K562 (cell line): ENCODE results near the gene SNX18. TPM values are rescaled to one million over a fixed set of nuclear protein-coding genes. Genes with fewer than 3 reads are reported as not detected.

Experiments
- ATAC-seq: fragments of 200-7000 bp; cut with Tn5 transposase; 3 replicates; pipeline ENCODE4 v1.9.1; 2020; ENCODE audit warnings: moderate library complexity
- BruUV-seq: library from RNA; stranded (reverse); fragments of 400-500 nt; replicated peaks from 2 replicates; lab custom pipeline; 2021; lab: Mats Ljungman, UMichigan
- CTCF ChIA-PET: fragments of 300-600 bp; formaldehyde crosslinking; extraction: SDS; loops from one replicate; lab custom pipeline; 2021; ENCODE audit warnings: low intra/inter-chr PET ratio; lab: Yijun Ruan, JAX
- POLR2A ChIA-PET: fragments of 300-600, 350-650 bp; sonication (Branson Sonifier 250); formaldehyde crosslinking; extraction: SDS; loops from one replicate; lab custom pipeline; 2021; ENCODE audit warnings: antibody characterized with exemption, inconsistent platforms; lab: Yijun Ruan, JAX
- DNase-seq, 4 experiments: peaks; one replicate each; pipeline versions ENCODE4 v3.0.0 to v3.0.0-alpha.2; 2011 to 2018; ENCODE audit warnings: low spot score in 3 of 4, mixed read lengths in 3 of 4; ENCODE audit errors: extremely low read depth in 1 of 4
- FAIRE-seq: peaks from 2 replicates; lab custom pipeline; 2011; peaks lifted over from hg19 to GRCh38; lab: Jason Lieb, UNC
- H2AFZ ChIP-seq: 2 replicates; pipeline ENCODE4 v1.6.0; 2011; ENCODE audit warnings: low read depth, low read length, control low read depth, inconsistent platforms
- H3K27ac ChIP-seq: fragments of 200-600 bp; 3 replicates; pipeline ENCODE4 v1.8.0; 2011; ENCODE audit warnings: low read depth, mild to moderate bottlenecking, control low read depth, inconsistent platforms, low read length, moderate library complexity, mixed read lengths; ENCODE audit errors: extremely low read depth
- H3K27me3 ChIP-seq, 2 experiments: fragments of 300-600 bp in 1 of 2; 2 replicates in 1 of 2; 3 replicates in 1 of 2; pipeline versions ENCODE4 v1.6.0 to v1.8.0; 2011; ENCODE audit warnings: inconsistent platforms in 2 of 2, low read length in 2 of 2, mild to moderate bottlenecking in 1 of 2, mixed read lengths in 1 of 2, moderate library complexity in 1 of 2; ENCODE audit not compliant: control insufficient read depth in 2 of 2, insufficient read depth in 2 of 2
- H3K36me3 ChIP-seq: fragments of 300-600 bp; 3 replicates; pipeline ENCODE4 v1.8.0; 2011; ENCODE audit warnings: mild to moderate bottlenecking, low read length, inconsistent platforms; ENCODE audit not compliant: control insufficient read depth, insufficient read depth
- H3K4me1 ChIP-seq, 2 experiments: fragments of 200-600 bp in 1 of 2; replicated peaks in 1 of 2; 2 replicates in 1 of 2; 3 replicates in 1 of 2; pipeline versions ENCODE4 v1.5.1 to v1.8.0; 2011; ENCODE audit warnings: inconsistent platforms in 2 of 2, low read length in 2 of 2, mild to moderate bottlenecking in 1 of 2, mixed read lengths in 1 of 2, moderate library complexity in 1 of 2; ENCODE audit not compliant: control insufficient read depth in 2 of 2, insufficient read depth in 2 of 2
- H3K4me2 ChIP-seq: 2 replicates; pipeline ENCODE4 v1.6.1; 2011; ENCODE audit warnings: low read length, control low read depth, inconsistent platforms, mixed read lengths; ENCODE audit not compliant: insufficient read depth
- H3K4me3 ChIP-seq: fragments of 200-600 bp; sonication (generic), shearing (Covaris generic); 2 replicates; pipeline ENCODE4 v1.5.1; 2016; ENCODE audit warnings: control low read depth, inconsistent platforms
- H3K79me2 ChIP-seq: fragments of 200-600 bp; 3 replicates; pipeline ENCODE4 v1.8.0; 2011; ENCODE audit warnings: low read length, inconsistent platforms; ENCODE audit not compliant: control insufficient read depth, insufficient read depth
- H3K9ac ChIP-seq, 2 experiments: 2 replicates each; pipeline versions ENCODE4 v1.6.0 to v1.6.1; 2011; ENCODE audit warnings: low read depth in 2 of 2, low read length in 2 of 2, control low read depth in 1 of 2, inconsistent platforms in 1 of 2, mild to moderate bottlenecking in 1 of 2, mixed read lengths in 1 of 2; ENCODE audit not compliant: insufficient read depth in 1 of 2
- H3K9me1 ChIP-seq: one replicate; pipeline ENCODE4 v1.6.0; 2011; ENCODE audit warnings: inconsistent platforms, mild to moderate bottlenecking, low read length, moderate library complexity; ENCODE audit not compliant: control insufficient read depth, insufficient read depth
- H3K9me3 ChIP-seq: replicated peaks from 2 replicates; pipeline ENCODE4 v1.5.1; 2011; ENCODE audit warnings: low read depth, low read length, inconsistent platforms; ENCODE audit not compliant: control insufficient read depth, insufficient read depth
- H4K20me1 ChIP-seq: replicated peaks from 2 replicates; pipeline ENCODE4 v1.6.1; 2011; ENCODE audit warnings: low read length, inconsistent platforms, mixed read lengths; ENCODE audit not compliant: control insufficient read depth, insufficient read depth
- GATA2 ChIP-seq: sonication (generic); formaldehyde crosslinking; IDR thresholded peaks from 2 replicates; pipeline ENCODE4 v1.4.0; 2020; ENCODE audit warnings: mild to moderate bottlenecking, missing genetic modification reagents
- in situ Hi-C: fragments of 300-500 bp; cut with MboI; formaldehyde crosslinking; loops from 4 replicates; pipeline ENCODE4 v1.15.0; 2018; ENCODE audit warnings: inconsistent platforms, mixed read lengths
- intact Hi-C: fragments of 100-400 bp; cut with micrococcal nuclease; formaldehyde crosslinking; loops from 2 replicates; pipeline ENCODE4 v1.14.2; 2022
- polyA plus RNA-seq, 8 experiments: library from polyadenylated mRNA; depleted of rRNA in 4 of 8; stranded (reverse) in 5 of 8; unstranded in 3 of 8; fragments of >200 nt; fragmentation: Nextera tagmentation in 2 of 8; fragmentation: Illumina TruSeq in 1 of 8; extraction: Ambion mirVana in 2 of 8; extraction: Trizol in 1 of 8; gene quantifications; 2 replicates each; pipeline versions ENCODE4 v1.2.1 to v1.2.3, GENCODE V29; 2011 to 2014; ENCODE audit warnings: inconsistent platforms in 1 of 8, missing spikeins in 1 of 8
- total RNA-seq, 7 experiments: library from RNA; depleted of rRNA in 6 of 7; stranded (reverse); fragments of >200 nt in 6 of 7; fragmentation: Illumina TruSeq in 2 of 7; extraction: Trizol in 2 of 7; gene quantifications; 2 replicates each; pipeline versions ENCODE4 v1.2.1 to v1.2.3, GENCODE V29; 2011 to 2021; ENCODE audit warnings: low replicate concordance in 1 of 7
- TF ChIP-seq, protein P1 (sequence below): sonication (generic); formaldehyde crosslinking; IDR thresholded peaks from 2 replicates; pipeline ENCODE4 v1.8.0; 2022; ENCODE audit warnings: mild to moderate bottlenecking, missing genetic modification reagents
- TF ChIP-seq, protein P2 (sequence below): fragments of 450-650 bp; formaldehyde crosslinking; IDR thresholded peaks from 2 replicates; pipeline ENCODE4 v1.4.0; 2020; ENCODE audit warnings: mild to moderate bottlenecking, mixed read lengths
- TF ChIP-seq, protein P3 (sequence below): IDR thresholded peaks from 2 replicates; pipeline ENCODE4 v1.6.1; 2014; ENCODE audit warnings: antibody characterized with exemption

SNX18 gene
- total and polyA plus RNA-seq, 9 of the 15 experiments (the other 6 are each of a cell fraction or from before 2014, with no cell fraction given) = 2.3 to 8.8 (median 6.0) TPM

DNA sequence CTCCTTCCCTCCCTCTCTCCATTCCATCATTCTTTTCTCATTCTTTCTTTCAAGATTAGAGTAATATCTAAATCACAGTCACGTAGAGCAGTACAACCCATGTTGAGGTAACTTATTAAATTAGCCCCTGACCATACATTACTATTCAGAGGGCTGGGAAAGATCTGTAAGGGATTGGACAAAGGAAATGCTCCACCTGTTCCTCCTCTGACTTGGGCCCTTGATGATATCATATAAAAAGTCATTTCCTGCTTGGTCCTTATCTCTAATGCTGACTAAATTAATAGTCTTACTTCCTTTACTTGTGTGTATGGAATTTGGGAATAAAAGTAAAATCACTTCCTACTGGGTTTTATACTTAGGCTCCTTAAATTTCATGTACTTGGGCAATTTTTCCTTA, 40.8 kb downstream of the SNX18 start (continued):
- TF ChIP-seq, protein P1, sequence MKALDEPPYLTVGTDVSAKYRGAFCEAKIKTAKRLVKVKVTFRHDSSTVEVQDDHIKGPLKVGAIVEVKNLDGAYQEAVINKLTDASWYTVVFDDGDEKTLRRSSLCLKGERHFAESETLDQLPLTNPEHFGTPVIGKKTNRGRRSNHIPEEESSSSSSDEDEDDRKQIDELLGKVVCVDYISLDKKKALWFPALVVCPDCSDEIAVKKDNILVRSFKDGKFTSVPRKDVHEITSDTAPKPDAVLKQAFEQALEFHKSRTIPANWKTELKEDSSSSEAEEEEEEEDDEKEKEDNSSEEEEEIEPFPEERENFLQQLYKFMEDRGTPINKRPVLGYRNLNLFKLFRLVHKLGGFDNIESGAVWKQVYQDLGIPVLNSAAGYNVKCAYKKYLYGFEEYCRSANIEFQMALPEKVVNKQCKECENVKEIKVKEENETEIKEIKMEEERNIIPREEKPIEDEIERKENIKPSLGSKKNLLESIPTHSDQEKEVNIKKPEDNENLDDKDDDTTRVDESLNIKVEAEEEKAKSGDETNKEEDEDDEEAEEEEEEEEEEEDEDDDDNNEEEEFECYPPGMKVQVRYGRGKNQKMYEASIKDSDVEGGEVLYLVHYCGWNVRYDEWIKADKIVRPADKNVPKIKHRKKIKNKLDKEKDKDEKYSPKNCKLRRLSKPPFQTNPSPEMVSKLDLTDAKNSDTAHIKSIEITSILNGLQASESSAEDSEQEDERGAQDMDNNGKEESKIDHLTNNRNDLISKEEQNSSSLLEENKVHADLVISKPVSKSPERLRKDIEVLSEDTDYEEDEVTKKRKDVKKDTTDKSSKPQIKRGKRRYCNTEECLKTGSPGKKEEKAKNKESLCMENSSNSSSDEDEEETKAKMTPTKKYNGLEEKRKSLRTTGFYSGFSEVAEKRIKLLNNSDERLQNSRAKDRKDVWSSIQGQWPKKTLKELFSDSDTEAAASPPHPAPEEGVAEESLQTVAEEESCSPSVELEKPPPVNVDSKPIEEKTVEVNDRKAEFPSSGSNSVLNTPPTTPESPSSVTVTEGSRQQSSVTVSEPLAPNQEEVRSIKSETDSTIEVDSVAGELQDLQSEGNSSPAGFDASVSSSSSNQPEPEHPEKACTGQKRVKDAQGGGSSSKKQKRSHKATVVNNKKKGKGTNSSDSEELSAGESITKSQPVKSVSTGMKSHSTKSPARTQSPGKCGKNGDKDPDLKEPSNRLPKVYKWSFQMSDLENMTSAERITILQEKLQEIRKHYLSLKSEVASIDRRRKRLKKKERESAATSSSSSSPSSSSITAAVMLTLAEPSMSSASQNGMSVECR (CRISPR knock-in tag) = no peak
- no peak for TF ChIP-seq GATA2 (CRISPR knock-in tag)
- TF ChIP-seq, protein P2, sequence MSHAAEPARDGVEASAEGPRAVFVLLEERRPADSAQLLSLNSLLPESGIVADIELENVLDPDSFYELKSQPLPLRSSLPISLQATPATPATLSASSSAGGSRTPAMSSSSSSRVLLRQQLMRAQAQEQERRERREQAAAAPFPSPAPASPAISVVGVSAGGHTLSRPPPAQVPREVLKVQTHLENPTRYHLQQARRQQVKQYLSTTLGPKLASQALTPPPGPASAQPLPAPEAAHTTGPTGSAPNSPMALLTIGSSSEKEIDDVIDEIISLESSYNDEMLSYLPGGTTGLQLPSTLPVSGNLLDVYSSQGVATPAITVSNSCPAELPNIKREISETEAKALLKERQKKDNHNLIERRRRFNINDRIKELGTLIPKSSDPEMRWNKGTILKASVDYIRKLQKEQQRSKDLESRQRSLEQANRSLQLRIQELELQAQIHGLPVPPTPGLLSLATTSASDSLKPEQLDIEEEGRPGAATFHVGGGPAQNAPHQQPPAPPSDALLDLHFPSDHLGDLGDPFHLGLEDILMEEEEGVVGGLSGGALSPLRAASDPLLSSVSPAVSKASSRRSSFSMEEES (CRISPR knock-in tag) = no peak

DNA sequence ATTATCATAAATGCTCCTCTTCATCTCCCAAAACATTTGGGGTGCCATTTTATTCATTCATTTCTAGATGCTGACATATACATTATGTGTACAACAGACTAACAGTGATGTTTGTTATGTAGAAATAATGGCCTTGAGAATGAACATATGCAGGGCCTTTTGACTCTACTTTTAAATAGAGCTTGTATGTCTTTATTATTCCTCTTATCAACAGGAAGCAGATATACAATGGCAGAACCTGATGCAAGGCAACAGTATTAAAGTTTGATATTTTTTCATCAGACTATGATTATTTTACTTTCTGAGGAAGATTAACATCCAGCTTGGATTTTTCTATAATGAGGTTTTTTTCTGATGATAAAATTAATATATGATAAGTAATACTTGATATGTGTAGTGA, 44.1 kb downstream of the SNX18 start:
- no peak overlapping the region for H2AFZ ChIP-seq
- no peak overlapping the region for H3K27ac ChIP-seq
- no peaks in the 10 kb centered on the region for H3K79me2 ChIP-seq
- TF ChIP-seq, protein P3, sequence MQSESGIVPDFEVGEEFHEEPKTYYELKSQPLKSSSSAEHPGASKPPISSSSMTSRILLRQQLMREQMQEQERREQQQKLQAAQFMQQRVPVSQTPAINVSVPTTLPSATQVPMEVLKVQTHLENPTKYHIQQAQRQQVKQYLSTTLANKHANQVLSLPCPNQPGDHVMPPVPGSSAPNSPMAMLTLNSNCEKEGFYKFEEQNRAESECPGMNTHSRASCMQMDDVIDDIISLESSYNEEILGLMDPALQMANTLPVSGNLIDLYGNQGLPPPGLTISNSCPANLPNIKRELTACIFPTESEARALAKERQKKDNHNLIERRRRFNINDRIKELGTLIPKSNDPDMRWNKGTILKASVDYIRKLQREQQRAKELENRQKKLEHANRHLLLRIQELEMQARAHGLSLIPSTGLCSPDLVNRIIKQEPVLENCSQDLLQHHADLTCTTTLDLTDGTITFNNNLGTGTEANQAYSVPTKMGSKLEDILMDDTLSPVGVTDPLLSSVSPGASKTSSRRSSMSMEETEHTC = no peak
- no TSS peak for BruUV-seq
- in situ Hi-C loops (no loop called here), intact Hi-C loops (no loop called here)
- DNase-seq = no peak
- no peak for FAIRE-seq
- H3K9me3 ChIP-seq = no peaks in the 10 kb centered on the region
- H3K4me3 ChIP-seq = no peak overlapping the region
- H3K4me1 ChIP-seq = no peaks in the 10 kb centered on the region
- ChIA-PET POLR2A (interaction anchor here (0.6 to 1.6 kb wide), 3 partner anchors 30 to 311 kb away, joined by 3 read pairs; no protein-coding TSS in a partner anchor), CTCF (no interaction called here)
- no peak overlapping the region for H3K9ac ChIP-seq
- peaks cover 2 to 10% of the 10 kb centered on the region in 2 experiments; a peak in 2 of 5 replicates for H3K27me3 ChIP-seq
- H3K4me2 ChIP-seq = no peak overlapping the region
- no peaks in the 10 kb centered on the region for H3K36me3 ChIP-seq
- H3K9me1 ChIP-seq = no peaks in the 10 kb centered on the region
- H4K20me1 ChIP-seq = no peaks in the 10 kb centered on the region
- ATAC-seq = no peak
